HG03460 (cell line): ENCODE results near the gene R3HDML.
"Not testable (repeated sequence)": the region's sequence is repeated elsewhere in the genome, so short reads cannot be mapped to it uniquely, and the experiment has no call there.

Source experiments
- ATAC-seq: cut with Tn5 transposase; IDR thresholded peaks from one replicate; pipeline ENCODE4 v1.9.1; 2021; ENCODE audit not compliant: unreplicated experiment

Gene R3HDML

GRCh38 chr20:44327748-44328147 lies 9.1 kb upstream of the R3HDML start:
- not testable (repeated sequence) for ATAC-seq

GRCh38 chr20:44328428-44328827 lies 8.4 kb upstream of the R3HDML start:
- ATAC-seq: no peak

- no peak for ATAC-seq
These were observed 5.6 kb upstream of the R3HDML start for GRCh38 chr20:44331201-44331600.

GRCh38 chr20:44334306-44334705 lies 2.5 kb upstream of the R3HDML start:
- ATAC-seq: no peak

GRCh38 chr20:44334709-44335108 lies 2.1 kb upstream of the R3HDML start:
- no peak for ATAC-seq

GRCh38 chr20:44335675-44336074 lies 1.2 kb upstream of the R3HDML start:
- no peak for ATAC-seq

GRCh38 chr20:44336086-44336485 lies 757 bp upstream of the R3HDML start:
- no peak for ATAC-seq

- no peak for ATAC-seq
These were observed 5.4 kb downstream of the R3HDML start for GRCh38 chr20:44342248-44342647.

GRCh38 chr20:44343162-44343675 lies 6.4 kb downstream of the R3HDML start:
- ATAC-seq: no peak

GRCh38 chr20:44344723-44345122 lies 7.9 kb downstream of the R3HDML start:
- ATAC-seq: no peak

- ATAC-seq: no peak
These were observed 8.3 kb downstream of the R3HDML start for GRCh38 chr20:44345147-44345546.

GRCh38 chr20:44345941-44346340 lies 9.1 kb downstream of the R3HDML start:
- not testable (repeated sequence) for ATAC-seq

- no peak for ATAC-seq
These were observed 11.4 kb downstream of the R3HDML start for GRCh38 chr20:44348168-44348659.

- ATAC-seq: no peak
These were observed 12.5 kb downstream of the R3HDML start for GRCh38 chr20:44349349-44349748.

- ATAC-seq: no peak
These were observed 13.7 kb downstream of the R3HDML start for GRCh38 chr20:44350567-44350966.

- no peak for ATAC-seq
These were observed 18.2 kb downstream of the R3HDML start for GRCh38 chr20:44354979-44355497.

GRCh38 chr20:44355498-44356352 lies 18.9 kb downstream of the R3HDML start, which contains the start of gene HNF4A:
Gene HNF4A (plus strand): TSS chr20:44355699. CDS start chr20:44355805, 106 bp downstream.
- ATAC-seq: no peak

- no peak for ATAC-seq
These were observed 19.5 kb downstream of the R3HDML start for GRCh38 chr20:44356353-44356723.

- no peak for ATAC-seq
These were observed 20.2 kb downstream of the R3HDML start for GRCh38 chr20:44357020-44357419.

GRCh38 chr20:44357555-44358125 lies 20.8 kb downstream of the R3HDML start:
- ATAC-seq: no peak

- no peak for ATAC-seq
These were observed 21.9 kb downstream of the R3HDML start for GRCh38 chr20:44358776-44359175.

GRCh38 chr20:44360221-44360620 lies 23.4 kb downstream of the R3HDML start:
- ATAC-seq: no peak
